Astrocyte of the cerebellum (primary cell): ENCODE results near the gene TRIOBP.

Source experiments
- DNase-seq: peaks from one replicate; pipeline ENCODE4 v3.0.0-alpha.2; 2011; ENCODE audit warnings: low read depth
- H3K4me3 ChIP-seq: 2 replicates; pipeline ENCODE4 v1.5.1; 2011; ENCODE audit warnings: mild to moderate bottlenecking, low read depth, low read length, moderate library complexity
- in situ Hi-C: cut with HindIII; loops from 2 replicates; pipeline ENCODE4 v1.10.0; 2017; ENCODE audit warnings: low sequenced_read_pairs
- TF ChIP-seq, protein P1 (sequence below): IDR thresholded peaks from 2 replicates; pipeline ENCODE4 v1.5.1; 2012; ENCODE audit warnings: low read length, low read depth, moderate library complexity, mild to moderate bottlenecking; ENCODE audit errors: missing control alignments

Gene TRIOBP

GRCh38 chr22:37759281-37759680 is 62.4 kb downstream of the TRIOBP start:
- H3K4me3 ChIP-seq: no peak overlapping the region
- TF ChIP-seq, protein P1, sequence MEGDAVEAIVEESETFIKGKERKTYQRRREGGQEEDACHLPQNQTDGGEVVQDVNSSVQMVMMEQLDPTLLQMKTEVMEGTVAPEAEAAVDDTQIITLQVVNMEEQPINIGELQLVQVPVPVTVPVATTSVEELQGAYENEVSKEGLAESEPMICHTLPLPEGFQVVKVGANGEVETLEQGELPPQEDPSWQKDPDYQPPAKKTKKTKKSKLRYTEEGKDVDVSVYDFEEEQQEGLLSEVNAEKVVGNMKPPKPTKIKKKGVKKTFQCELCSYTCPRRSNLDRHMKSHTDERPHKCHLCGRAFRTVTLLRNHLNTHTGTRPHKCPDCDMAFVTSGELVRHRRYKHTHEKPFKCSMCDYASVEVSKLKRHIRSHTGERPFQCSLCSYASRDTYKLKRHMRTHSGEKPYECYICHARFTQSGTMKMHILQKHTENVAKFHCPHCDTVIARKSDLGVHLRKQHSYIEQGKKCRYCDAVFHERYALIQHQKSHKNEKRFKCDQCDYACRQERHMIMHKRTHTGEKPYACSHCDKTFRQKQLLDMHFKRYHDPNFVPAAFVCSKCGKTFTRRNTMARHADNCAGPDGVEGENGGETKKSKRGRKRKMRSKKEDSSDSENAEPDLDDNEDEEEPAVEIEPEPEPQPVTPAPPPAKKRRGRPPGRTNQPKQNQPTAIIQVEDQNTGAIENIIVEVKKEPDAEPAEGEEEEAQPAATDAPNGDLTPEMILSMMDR: no peak
- in situ Hi-C loops: no loop called here
- DNase-seq: no peak

- in situ Hi-C loops: no loop called here
- DNase-seq: no peak
- no peak overlapping the region for H3K4me3 ChIP-seq
- TF ChIP-seq, protein P1: no peak
Measured at GRCh38 chr22:37760152-37760551, 63.3 kb downstream of the TRIOBP start.

DNA sequence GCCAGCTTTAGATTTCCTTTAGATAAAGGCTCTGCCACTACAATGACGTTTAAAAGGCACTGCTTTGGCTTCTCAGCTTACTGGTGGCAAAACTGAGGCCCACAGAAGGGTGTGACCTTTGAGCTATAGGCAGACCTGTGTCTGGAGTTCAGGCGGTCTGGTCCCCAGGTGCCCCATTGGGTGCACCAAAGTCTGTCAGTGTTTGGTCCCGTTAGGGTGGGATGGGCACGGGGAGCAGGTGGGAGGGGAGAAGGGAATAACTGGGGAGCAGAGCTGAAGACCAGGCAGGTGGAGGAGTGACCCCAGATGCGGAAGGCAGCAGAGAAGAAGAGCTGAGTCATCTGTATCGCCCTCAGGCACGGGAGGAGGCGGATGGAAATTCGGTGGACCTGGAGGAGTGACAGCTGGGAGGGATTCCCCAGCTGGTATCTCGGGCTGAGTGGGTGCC is 65.6 kb downstream of the TRIOBP start:
- in situ Hi-C loops: no loop called here
- no peak for DNase-seq
- TF ChIP-seq, protein P1: no peak
- H3K4me3 ChIP-seq: no peak overlapping the region

GRCh38 chr22:37763012-37763411 is 66.2 kb downstream of the TRIOBP start:
- in situ Hi-C loops: no loop called here
- TF ChIP-seq, protein P1: no peak
- DNase-seq: no peak
- no peak overlapping the region for H3K4me3 ChIP-seq

DNA sequence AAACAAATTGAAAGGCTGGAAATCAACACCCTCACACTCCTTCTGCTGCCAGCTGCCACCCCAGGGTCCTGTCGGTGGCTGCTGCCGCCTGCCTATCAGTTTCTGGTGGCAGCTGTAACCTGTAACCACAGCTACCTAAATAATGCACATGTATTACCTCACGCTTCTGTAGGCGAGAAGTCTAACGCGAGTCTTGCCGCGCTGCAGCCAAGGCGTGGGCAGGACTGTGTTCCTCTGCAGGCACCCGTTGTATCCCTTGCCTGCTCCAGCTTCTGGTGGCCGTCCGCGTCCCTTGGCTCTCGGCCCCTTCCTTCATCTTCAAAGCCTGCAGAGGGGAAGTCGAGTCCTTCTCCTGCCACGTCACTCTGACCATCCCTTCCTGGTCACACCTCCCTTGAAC is 66.8 kb downstream of the TRIOBP start:
- in situ Hi-C loops: no loop called here
- DNase-seq: no peak
- H3K4me3 ChIP-seq: no peak overlapping the region
- TF ChIP-seq, protein P1: no peak

DNA sequence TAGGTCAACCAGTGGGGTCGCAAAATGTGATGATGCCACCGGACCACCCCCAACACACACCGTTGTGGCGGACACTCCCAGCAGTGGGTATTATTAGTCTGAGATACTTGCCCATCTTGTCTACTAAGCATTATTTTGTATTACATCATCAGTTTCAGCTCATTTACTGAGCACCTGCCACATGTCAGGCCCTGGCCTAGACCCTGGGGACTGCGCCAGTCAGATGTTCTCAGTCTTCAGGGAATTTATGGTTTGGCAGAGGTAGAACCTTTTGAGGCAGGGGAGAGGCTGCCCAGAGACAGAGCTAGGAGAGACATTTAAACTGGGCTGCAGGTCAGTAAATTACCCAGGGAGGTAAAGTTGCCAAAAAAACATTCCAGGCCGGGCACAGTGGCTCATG is 67.8 kb downstream of the TRIOBP start:
- H3K4me3 ChIP-seq: no peak overlapping the region
- TF ChIP-seq, protein P1: no peak
- DNase-seq: no peak
- in situ Hi-C loops: no loop called here

DNA sequence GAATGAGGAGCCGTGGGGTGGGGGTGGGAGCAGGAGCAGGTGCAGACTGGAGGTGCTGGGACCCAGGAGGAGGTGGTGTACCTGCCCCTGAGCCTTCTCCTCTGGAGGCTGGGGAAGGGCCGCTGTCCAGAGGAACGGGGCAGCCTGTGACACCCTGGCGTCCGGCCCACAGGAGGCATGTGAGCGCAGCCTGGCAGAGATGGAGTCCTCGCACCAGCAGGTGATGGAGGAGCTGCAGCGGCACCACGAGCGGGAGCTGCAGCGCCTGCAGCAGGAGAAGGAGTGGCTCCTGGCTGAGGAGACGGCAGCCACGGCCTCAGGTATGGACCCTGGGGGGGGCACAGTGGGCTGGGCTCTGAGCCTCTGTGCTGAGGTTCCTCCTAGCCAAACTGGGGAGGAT is 68.7 kb downstream of the TRIOBP start:
- no peak overlapping the region for H3K4me3 ChIP-seq
- no peak for DNase-seq
- in situ Hi-C loops: no loop called here
- TF ChIP-seq, protein P1: no peak
